Upper lobe of right lung (tissue), 1 donor: Measurements from ENCODE around the gene LMTK2. TPM values are rescaled to one million over a fixed set of nuclear protein-coding genes. Genes with fewer than 3 reads are reported as not detected.

ENCODE experiments used
- ATAC-seq: fragments of 200-7000 bp; cut with Tn5 transposase; one replicate; pipeline ENCODE4 v1.9.1; 2020; ENCODE audit warnings: mild to moderate bottlenecking, moderate library complexity
- DNase-seq: peaks from one replicate; pipeline ENCODE4 v3.0.0-alpha.2; 2020
- H3K27ac ChIP-seq: fragments of 200-600 bp; one replicate; pipeline ENCODE4 v1.8.0; 2022
- H3K27me3 ChIP-seq: fragments of 200-600 bp; one replicate; pipeline ENCODE4 v1.8.0; 2022; ENCODE audit warnings: mild to moderate bottlenecking
- H3K36me3 ChIP-seq: fragments of 200-600 bp; one replicate; pipeline ENCODE4 v1.8.0; 2022
- H3K4me1 ChIP-seq: fragments of 200-600 bp; one replicate; pipeline ENCODE4 v1.8.0; 2022
- H3K4me3 ChIP-seq: fragments of 200-600 bp; one replicate; pipeline ENCODE4 v1.8.0; 2022; ENCODE audit warnings: mild to moderate bottlenecking
- H3K9me3 ChIP-seq: fragments of 200-600 bp; one replicate; pipeline ENCODE4 v1.8.0; 2022
- intact Hi-C: fragments of 100-400 bp; cut with DNase I; formaldehyde crosslinking; loops from one replicate; pipeline ENCODE4 v1.11.0; 2022
- total RNA-seq: library from RNA; stranded (reverse); fragmentation: NEBNext Ultra II Directional; extraction: Animal tissue kit (Norgen Biotek cat#: 25700); gene quantifications from one replicate; pipeline ENCODE4 v1.2.1, GENCODE V29; 2021
- TF ChIP-seq, protein P1 (sequence below): fragments of 200-600 bp; IDR thresholded peaks from one replicate; pipeline ENCODE4 v1.8.0; 2022; ENCODE audit warnings: antibody characterized with exemption
- donor health status: DM: no; HTN: yes; CAD: no; lungs with severe emphysema.

LMTK2 gene
- total RNA-seq, 1 donor from 2014 or later, result 40.8 TPM

- Histone ChIP-seq H3K27me3 (no peaks in the 10 kb centered on the region), H3K36me3 (peaks cover 33% of the 10 kb centered on the region), H3K4me3 (no peak overlapping the region), H3K4me1 (peaks cover 16% of the 10 kb centered on the region), H3K9me3 (no peaks in the 10 kb centered on the region), H3K27ac (no peak overlapping the region)
- ATAC-seq (no peak), DNase-seq (no peak)
- TF ChIP-seq, protein P1, sequence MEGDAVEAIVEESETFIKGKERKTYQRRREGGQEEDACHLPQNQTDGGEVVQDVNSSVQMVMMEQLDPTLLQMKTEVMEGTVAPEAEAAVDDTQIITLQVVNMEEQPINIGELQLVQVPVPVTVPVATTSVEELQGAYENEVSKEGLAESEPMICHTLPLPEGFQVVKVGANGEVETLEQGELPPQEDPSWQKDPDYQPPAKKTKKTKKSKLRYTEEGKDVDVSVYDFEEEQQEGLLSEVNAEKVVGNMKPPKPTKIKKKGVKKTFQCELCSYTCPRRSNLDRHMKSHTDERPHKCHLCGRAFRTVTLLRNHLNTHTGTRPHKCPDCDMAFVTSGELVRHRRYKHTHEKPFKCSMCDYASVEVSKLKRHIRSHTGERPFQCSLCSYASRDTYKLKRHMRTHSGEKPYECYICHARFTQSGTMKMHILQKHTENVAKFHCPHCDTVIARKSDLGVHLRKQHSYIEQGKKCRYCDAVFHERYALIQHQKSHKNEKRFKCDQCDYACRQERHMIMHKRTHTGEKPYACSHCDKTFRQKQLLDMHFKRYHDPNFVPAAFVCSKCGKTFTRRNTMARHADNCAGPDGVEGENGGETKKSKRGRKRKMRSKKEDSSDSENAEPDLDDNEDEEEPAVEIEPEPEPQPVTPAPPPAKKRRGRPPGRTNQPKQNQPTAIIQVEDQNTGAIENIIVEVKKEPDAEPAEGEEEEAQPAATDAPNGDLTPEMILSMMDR, result no peak
- intact Hi-C loops, result no loop called here
These were observed 135.1 kb downstream of the LMTK2 start for GRCh38 chr7:98241674-98242241.

GRCh38 chr7:98242342-98242741 is 135.7 kb downstream of the LMTK2 start:
- H3K4me3 ChIP-seq, result no peak overlapping the region
- H3K27me3 ChIP-seq, result no peaks in the 10 kb centered on the region
- TF ChIP-seq, protein P1, result no peak
- DNase-seq (no peak), ATAC-seq (no peak)
- no peak overlapping the region for H3K27ac ChIP-seq
- peaks cover 33% of the 10 kb centered on the region for H3K36me3 ChIP-seq
- H3K4me1 ChIP-seq, result peaks cover 22% of the 10 kb centered on the region
- intact Hi-C loops, result no loop called here
- H3K9me3 ChIP-seq, result no peaks in the 10 kb centered on the region

DNA sequence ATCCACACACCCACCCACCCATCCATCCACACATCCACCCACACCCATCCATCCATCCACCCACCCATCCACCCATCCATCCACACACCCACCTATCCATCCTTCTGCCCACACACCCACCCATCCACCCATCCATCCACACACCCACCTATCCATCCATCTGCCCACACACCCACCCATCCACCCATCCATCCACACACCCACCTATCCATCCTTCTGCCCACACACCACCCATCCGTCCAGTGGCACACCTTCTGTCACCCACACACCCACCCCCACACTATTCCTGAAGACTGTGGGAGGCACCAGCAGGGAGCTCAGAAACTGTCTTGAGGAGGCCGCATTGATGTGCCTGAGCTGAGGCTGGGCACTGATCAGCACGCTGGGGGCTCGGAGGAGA is 136.3 kb downstream of the LMTK2 start:
- no peak for DNase-seq
- no peak overlapping the region for H3K4me3 ChIP-seq
- no peaks in the 10 kb centered on the region for H3K27me3 ChIP-seq
- no peaks in the 10 kb centered on the region for H3K9me3 ChIP-seq
- intact Hi-C loops, result no loop called here
- no peak for ATAC-seq
- TF ChIP-seq, protein P1, result no peak
- no peak overlapping the region for H3K27ac ChIP-seq
- H3K36me3 ChIP-seq, result peaks cover 33% of the 10 kb centered on the region
- H3K4me1 ChIP-seq, result peaks cover 24% of the 10 kb centered on the region

DNA sequence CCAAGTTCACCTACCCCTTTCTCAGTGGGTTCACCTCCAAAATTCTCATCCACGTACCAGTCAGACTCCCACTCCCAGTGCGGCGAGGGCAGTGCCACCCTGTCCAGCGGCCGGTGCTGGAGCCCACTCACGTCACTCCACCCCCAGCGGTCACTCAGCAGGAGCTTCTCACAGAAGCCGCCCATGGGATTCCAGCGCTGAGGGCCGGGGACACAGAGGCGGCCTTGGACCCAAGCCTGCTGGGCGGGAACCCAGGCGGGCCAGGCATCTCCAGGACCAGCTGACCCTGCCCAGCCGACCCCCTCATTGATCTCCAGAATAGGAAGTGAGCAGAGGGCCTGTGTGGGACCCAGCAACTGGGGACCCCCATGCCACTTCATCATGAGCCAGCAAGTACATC is 138.2 kb downstream of the LMTK2 start:
- ATAC-seq (no peak), DNase-seq (no peak)
- TF ChIP-seq, protein P1, result no peak
- Histone ChIP-seq H3K36me3 (peaks cover 16% of the 10 kb centered on the region), H3K4me3 (no peak overlapping the region), H3K27me3 (no peaks in the 10 kb centered on the region), H3K9me3 (no peaks in the 10 kb centered on the region), H3K4me1 (peaks cover 42% of the 10 kb centered on the region), H3K27ac (peak overlapping the region; percentile 65)
- intact Hi-C loops, result no loop called here

GRCh38 chr7:98248156-98248555 is 141.5 kb downstream of the LMTK2 start:
- Histone ChIP-seq H3K4me3 (no peak overlapping the region), H3K4me1 (peaks cover 64% of the 10 kb centered on the region), H3K27me3 (no peaks in the 10 kb centered on the region), H3K36me3 (peaks cover 7% of the 10 kb centered on the region), H3K9me3 (no peaks in the 10 kb centered on the region), H3K27ac (peak overlapping the region; percentile 40)
- ATAC-seq (no peak), DNase-seq (no peak)
- TF ChIP-seq, protein P1, result no peak
- intact Hi-C loops, result no loop called here

- Histone ChIP-seq H3K4me3 (no peak overlapping the region), H3K27me3 (no peaks in the 10 kb centered on the region), H3K27ac (peak overlapping the region; percentile 88), H3K36me3 (peaks cover 5% of the 10 kb centered on the region), H3K9me3 (no peaks in the 10 kb centered on the region), H3K4me1 (peaks cover 69% of the 10 kb centered on the region)
- no peak for DNase-seq
- intact Hi-C loops, result no loop called here
- TF ChIP-seq, protein P1, result no peak
- peak; percentile 3 for ATAC-seq
These were observed 142.4 kb downstream of the LMTK2 start for GRCh38 chr7:98249106-98249505.
